GM12801 (cell line): ENCODE measurements around the gene MAP3K13.

Experiments used
- TF ChIP-seq, protein P1 (sequence below): IDR thresholded peaks from one replicate; pipeline ENCODE4 v1.5.1; 2011; ENCODE audit warnings: control low read depth; ENCODE audit not compliant: insufficient read length; ENCODE audit errors: extremely low read depth

Gene MAP3K13

DNA sequence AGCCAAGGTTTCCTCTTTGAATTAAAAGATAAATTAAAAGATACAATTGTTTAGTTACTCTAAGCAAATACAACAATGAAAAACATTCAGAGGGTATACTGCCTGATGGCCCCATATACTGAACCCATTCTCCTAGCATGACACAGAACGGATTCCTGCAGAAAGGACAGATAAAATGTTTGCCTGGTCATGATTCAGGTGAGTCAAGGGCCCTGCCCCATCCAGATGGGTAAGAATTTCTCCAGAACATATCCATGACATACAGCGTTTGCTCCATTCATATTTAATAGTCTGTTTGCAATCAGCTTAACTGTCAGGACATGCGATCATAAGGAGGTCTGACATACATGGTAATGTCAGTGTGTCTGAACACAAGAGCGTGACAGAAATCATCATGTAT is 127.3 kb downstream of the MAP3K13 start:
- TF ChIP-seq, protein P1, sequence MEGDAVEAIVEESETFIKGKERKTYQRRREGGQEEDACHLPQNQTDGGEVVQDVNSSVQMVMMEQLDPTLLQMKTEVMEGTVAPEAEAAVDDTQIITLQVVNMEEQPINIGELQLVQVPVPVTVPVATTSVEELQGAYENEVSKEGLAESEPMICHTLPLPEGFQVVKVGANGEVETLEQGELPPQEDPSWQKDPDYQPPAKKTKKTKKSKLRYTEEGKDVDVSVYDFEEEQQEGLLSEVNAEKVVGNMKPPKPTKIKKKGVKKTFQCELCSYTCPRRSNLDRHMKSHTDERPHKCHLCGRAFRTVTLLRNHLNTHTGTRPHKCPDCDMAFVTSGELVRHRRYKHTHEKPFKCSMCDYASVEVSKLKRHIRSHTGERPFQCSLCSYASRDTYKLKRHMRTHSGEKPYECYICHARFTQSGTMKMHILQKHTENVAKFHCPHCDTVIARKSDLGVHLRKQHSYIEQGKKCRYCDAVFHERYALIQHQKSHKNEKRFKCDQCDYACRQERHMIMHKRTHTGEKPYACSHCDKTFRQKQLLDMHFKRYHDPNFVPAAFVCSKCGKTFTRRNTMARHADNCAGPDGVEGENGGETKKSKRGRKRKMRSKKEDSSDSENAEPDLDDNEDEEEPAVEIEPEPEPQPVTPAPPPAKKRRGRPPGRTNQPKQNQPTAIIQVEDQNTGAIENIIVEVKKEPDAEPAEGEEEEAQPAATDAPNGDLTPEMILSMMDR, result no peak

DNA sequence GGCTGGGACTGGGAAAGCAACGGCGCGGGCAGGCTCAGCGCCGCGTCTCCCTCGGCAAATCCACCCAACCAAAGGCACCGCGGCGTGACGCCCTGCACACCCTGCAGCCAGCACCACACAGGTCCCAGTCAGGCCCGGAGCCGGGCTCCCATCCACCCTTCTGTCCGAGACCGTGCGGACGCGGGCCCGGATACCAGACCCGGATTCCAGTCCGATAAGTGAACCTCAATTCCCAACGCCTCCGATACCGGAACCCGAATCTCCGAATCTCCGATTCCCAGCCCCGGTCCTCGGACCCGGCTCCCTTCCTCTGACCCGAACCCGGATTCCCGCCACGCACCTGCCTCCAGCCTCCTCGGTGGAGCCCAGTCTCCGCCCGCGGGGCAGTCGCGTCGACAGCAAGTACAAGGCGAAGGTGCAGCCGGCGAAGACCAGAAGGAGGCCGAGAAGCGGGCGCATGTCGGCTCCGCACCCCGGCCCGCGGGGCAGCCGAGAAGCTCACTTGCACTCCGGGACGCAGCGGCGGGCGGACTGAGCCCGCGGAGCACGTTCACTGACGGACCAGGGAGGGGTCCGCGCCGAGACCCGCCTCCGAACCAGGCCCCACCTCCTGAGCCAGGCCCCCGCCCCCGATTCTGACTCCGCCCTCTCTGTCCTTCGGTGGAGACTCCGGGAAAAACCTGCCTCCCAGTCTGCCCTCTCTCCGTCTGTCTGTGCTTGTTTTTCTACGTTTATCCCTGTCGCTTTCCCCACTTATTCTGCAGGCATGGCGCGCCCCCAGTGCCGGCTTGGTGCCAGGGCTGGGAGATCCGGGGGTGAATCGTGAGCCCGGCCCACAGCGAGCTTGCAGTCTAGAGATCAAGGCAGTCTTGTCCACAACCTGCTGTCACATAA is 135.8 kb downstream of the MAP3K13 start, which contains the start of gene TMEM41A:
TMEM41A (minus strand) TSS at position 533 of the 894 bp plus-strand sequence; CDS start at position 459, 74 bp downstream.
- TF ChIP-seq, protein P1, result no peak

DNA sequence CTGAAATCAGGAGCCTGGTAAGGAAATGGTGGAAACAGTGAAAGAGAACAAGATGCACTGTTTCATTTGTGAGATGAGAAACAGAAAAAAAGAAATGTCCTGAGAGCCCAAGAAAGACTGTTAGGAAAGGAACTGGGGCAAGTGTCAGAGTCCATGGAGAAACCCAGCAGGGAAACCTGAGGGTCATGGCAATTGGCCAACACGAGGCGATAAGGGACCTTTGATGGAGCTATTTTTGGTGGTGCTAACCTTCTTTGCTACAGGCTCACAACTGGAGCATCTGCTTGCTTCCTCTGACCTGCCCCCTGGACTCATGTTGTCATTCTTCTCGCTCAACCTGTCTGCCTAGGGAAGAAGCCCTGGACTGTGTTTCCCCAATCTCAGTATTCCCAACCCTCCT is 140.1 kb downstream of the MAP3K13 start:
- TF ChIP-seq, protein P1, result no peak

DNA sequence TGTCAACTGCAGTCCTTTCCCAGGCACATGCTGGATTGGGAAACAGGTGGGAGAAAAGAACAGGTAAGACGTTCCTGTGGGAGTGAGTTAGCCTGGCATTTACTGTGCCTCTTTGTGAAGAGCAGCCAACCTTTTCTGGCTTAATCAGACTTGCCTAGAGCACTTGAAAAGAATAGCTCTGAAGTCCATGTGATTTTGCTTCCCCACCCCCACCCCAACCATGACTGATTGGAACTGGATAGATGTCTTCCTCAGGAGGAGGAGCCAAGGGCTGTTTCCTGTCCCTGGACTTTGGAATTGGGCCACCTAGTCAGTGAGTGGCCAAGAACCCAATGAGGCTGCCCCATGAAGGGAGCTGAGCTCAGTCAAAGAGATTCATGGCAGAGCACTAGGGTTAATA is 140.6 kb downstream of the MAP3K13 start:
- TF ChIP-seq, protein P1, result no peak

DNA sequence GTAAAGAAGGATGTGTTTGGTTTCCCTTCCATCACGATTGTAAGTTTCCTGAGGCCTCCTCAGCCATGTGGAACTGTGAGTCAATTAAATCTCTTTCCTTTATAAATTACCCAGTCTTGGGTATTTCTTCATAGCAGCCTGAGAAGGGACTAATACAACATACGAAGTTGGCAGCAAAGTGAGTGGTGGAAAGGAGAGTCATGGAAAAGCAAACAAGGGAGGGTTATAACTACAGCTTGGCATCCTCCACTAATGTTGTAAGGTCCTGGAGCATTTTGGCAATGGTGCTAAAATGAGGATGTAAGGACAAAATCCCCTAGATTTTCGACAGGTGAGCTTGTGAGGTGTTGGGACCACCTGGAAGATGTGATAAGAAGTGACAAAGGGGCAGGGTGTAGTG is 141.7 kb downstream of the MAP3K13 start:
- TF ChIP-seq, protein P1, result no peak

DNA sequence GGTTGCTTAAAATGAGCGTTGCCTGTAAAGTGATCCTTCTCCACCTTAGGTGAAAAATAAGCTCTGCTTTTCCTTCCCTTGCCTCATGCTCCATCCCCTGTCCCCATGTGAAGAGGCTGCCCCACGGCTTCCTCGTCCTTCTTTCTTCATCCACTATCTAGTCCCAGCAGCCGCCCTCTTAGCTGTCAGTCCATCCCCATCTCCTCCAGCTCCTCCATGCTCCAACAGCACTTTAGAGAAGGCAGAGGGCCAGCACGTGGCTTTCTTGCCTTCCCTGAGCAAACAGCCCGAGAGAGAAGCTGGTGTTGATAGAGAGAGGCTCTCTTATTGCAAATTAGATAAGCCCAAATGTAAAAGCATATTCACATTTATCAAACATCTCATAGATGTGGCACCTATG is 144.9 kb downstream of the MAP3K13 start:
- TF ChIP-seq, protein P1, result no peak

DNA sequence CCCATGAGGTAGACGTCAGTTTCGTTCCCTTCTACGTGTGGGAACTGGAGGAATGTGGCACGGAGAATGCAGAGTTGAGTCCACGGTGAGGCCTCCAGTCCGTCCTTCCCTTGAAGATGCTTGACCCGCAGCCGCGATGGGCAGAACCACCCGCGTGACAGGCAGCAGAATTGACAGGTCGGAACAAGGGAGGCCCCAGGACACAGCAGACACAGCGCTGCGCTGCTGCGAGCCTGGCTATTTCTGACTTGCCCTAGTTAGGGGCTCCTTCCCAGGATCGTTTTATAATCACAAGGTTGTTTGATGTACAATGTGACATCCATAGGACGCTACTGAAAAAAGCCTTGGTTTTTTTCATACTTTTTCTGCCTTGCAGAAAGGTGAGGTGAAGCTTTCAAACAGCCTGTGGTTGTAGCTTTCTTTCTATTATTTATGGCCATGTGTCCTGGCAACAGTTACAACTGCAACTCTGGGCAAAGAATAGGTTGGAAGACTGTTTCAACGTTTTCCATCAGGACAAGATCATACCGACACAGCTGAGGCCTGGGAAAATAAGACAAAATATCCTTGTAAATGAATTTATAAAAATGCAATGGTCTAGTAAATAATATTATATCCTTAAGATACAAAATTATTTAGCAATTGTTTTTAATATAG is 145.5 kb downstream of the MAP3K13 start:
- TF ChIP-seq, protein P1, result no peak
